ENCODE results near the gene UGT1A7. TPM values are rescaled to one million over a fixed set of nuclear protein-coding genes. Genes with fewer than 3 reads are reported as not detected.

UGT1A7 gene
- total RNA-seq, 2 donors from 2014 or later: not detected

GRCh38 chr2:233671290-233672161 lies 10.2 kb upstream of the UGT1A7 start, which contains the start of gene UGT1A9:
TSS of gene UGT1A9 (plus strand) at chr2:233671898. CDS start at chr2:233671935, 37 bp downstream.
- peaks cover 25% of the 10 kb centered on the region for H3K27me3 Mint-ChIP-seq
- ATAC-seq (replicated peaks): no peak
- no peak within 1 kb of the TSS for H3K4me3 Mint-ChIP-seq

GRCh38 chr2:233672886-233673285 lies 8.8 kb upstream of the UGT1A7 start:
- no peak for ATAC-seq (replicated peaks)

More at GRCh38 chr2:233671290-233672161, 10.2 kb upstream of the UGT1A7 start, which contains the start of gene UGT1A9:
- H3K9me3 Mint-ChIP-seq: no peaks in the 10 kb centered on the region
- H3K4me1 Mint-ChIP-seq: no peaks in the 10 kb centered on the region
- no peak within 1 kb of the TSS for H3K27ac Mint-ChIP-seq
- no peaks in the 10 kb centered on the region for H3K36me3 Mint-ChIP-seq (ENCODE audit: low read depth)

GRCh38 chr2:233673896-233674295 lies 7.8 kb upstream of the UGT1A7 start:
- Mint-ChIP-seq H3K36me3 (ENCODE audit: low read depth) (no peaks in the 10 kb centered on the region), H3K4me3 (no peak overlapping the region), H3K27ac (no peak overlapping the region), H3K9me3 (no peaks in the 10 kb centered on the region), H3K4me1 (no peaks in the 10 kb centered on the region), H3K27me3 (peaks cover 42% of the 10 kb centered on the region)
- no peak for ATAC-seq (replicated peaks)

More at GRCh38 chr2:233672886-233673285, 8.8 kb upstream of the UGT1A7 start:
- Mint-ChIP-seq H3K9me3 (no peaks in the 10 kb centered on the region), H3K27me3 (peaks cover 33% of the 10 kb centered on the region), H3K36me3 (ENCODE audit: low read depth) (no peaks in the 10 kb centered on the region), H3K4me1 (no peaks in the 10 kb centered on the region), H3K4me3 (no peak overlapping the region), H3K27ac (no peak overlapping the region)

- H3K9me3 Mint-ChIP-seq: no peaks in the 10 kb centered on the region
- no peaks in the 10 kb centered on the region for H3K4me1 Mint-ChIP-seq
- H3K27ac Mint-ChIP-seq: no peak overlapping the region
- H3K27me3 Mint-ChIP-seq: peaks cover 42% of the 10 kb centered on the region
- ATAC-seq (replicated peaks): no peak
- no peaks in the 10 kb centered on the region for H3K36me3 Mint-ChIP-seq (ENCODE audit: low read depth)
- no peak overlapping the region for H3K4me3 Mint-ChIP-seq
These were observed 7.4 kb upstream of the UGT1A7 start for GRCh38 chr2:233674314-233674713.

GRCh38 chr2:233674995-233675394 lies 6.7 kb upstream of the UGT1A7 start:
- no peak for ATAC-seq (replicated peaks)
- Mint-ChIP-seq H3K27ac (no peak overlapping the region), H3K36me3 (ENCODE audit: low read depth) (no peaks in the 10 kb centered on the region), H3K27me3 (peaks cover 43% of the 10 kb centered on the region), H3K4me1 (no peaks in the 10 kb centered on the region), H3K9me3 (no peaks in the 10 kb centered on the region), H3K4me3 (no peak overlapping the region)

- H3K27ac Mint-ChIP-seq: no peak overlapping the region
- no peaks in the 10 kb centered on the region for H3K9me3 Mint-ChIP-seq
- H3K36me3 Mint-ChIP-seq (ENCODE audit: low read depth): no peaks in the 10 kb centered on the region
- ATAC-seq (replicated peaks): no peak
- H3K4me1 Mint-ChIP-seq: no peaks in the 10 kb centered on the region
- H3K27me3 Mint-ChIP-seq: peaks cover 35% of the 10 kb centered on the region
- no peak overlapping the region for H3K4me3 Mint-ChIP-seq
These were observed 5.7 kb upstream of the UGT1A7 start for GRCh38 chr2:233676046-233676445.

GRCh38 chr2:233679196-233679595 lies 2.5 kb upstream of the UGT1A7 start:
- H3K27ac Mint-ChIP-seq: no peak overlapping the region
- no peaks in the 10 kb centered on the region for H3K36me3 Mint-ChIP-seq (ENCODE audit: low read depth)
- H3K4me3 Mint-ChIP-seq: no peak overlapping the region
- H3K27me3 Mint-ChIP-seq: peaks cover 28% of the 10 kb centered on the region
- no peaks in the 10 kb centered on the region for H3K4me1 Mint-ChIP-seq
- H3K9me3 Mint-ChIP-seq: no peaks in the 10 kb centered on the region
- no peak for ATAC-seq (replicated peaks)

GRCh38 chr2:233680361-233681045 lies 1.2 kb upstream of the UGT1A7 start:
- no peak for ATAC-seq (replicated peaks)
- Mint-ChIP-seq H3K9me3 (no peaks in the 10 kb centered on the region), H3K4me3 (no peak overlapping the region), H3K4me1 (no peaks in the 10 kb centered on the region), H3K27me3 (peaks cover 28% of the 10 kb centered on the region), H3K27ac (no peak overlapping the region), H3K36me3 (ENCODE audit: low read depth) (no peaks in the 10 kb centered on the region)

- no peak overlapping the region for H3K4me3 Mint-ChIP-seq
- no peaks in the 10 kb centered on the region for H3K9me3 Mint-ChIP-seq
- H3K4me1 Mint-ChIP-seq: no peaks in the 10 kb centered on the region
- peaks cover 12% of the 10 kb centered on the region for H3K27me3 Mint-ChIP-seq
- ATAC-seq (replicated peaks): no peak
- no peak overlapping the region for H3K27ac Mint-ChIP-seq
- H3K36me3 Mint-ChIP-seq (ENCODE audit: low read depth): no peaks in the 10 kb centered on the region
These were observed 2.9 kb downstream of the UGT1A7 start for GRCh38 chr2:233684640-233685039.

GRCh38 chr2:233686928-233687327 lies 5.2 kb downstream of the UGT1A7 start:
- Mint-ChIP-seq H3K9me3 (no peaks in the 10 kb centered on the region), H3K4me3 (no peak overlapping the region), H3K27ac (no peak overlapping the region), H3K27me3 (peaks cover 11% of the 10 kb centered on the region), H3K36me3 (ENCODE audit: low read depth) (no peaks in the 10 kb centered on the region), H3K4me1 (no peaks in the 10 kb centered on the region)
- ATAC-seq (replicated peaks): no peak

- no peak for ATAC-seq (replicated peaks)
- H3K4me3 Mint-ChIP-seq: no peak overlapping the region
- H3K4me1 Mint-ChIP-seq: no peaks in the 10 kb centered on the region
- peaks cover 7% of the 10 kb centered on the region for H3K27me3 Mint-ChIP-seq
- H3K9me3 Mint-ChIP-seq: no peaks in the 10 kb centered on the region
- H3K27ac Mint-ChIP-seq: no peak overlapping the region
- no peaks in the 10 kb centered on the region for H3K36me3 Mint-ChIP-seq (ENCODE audit: low read depth)
These were observed 6.6 kb downstream of the UGT1A7 start for GRCh38 chr2:233688341-233688740.

- Mint-ChIP-seq H3K4me3 (no peak overlapping the region), H3K27me3 (peaks cover 7% of the 10 kb centered on the region), H3K9me3 (no peaks in the 10 kb centered on the region), H3K4me1 (no peaks in the 10 kb centered on the region), H3K27ac (no peak overlapping the region), H3K36me3 (ENCODE audit: low read depth) (no peaks in the 10 kb centered on the region)
- no peak for ATAC-seq (replicated peaks)
These were observed 7.3 kb downstream of the UGT1A7 start for GRCh38 chr2:233689031-233689430.

- ATAC-seq (replicated peaks): no peak
- Mint-ChIP-seq H3K36me3 (ENCODE audit: low read depth) (no peaks in the 10 kb centered on the region), H3K9me3 (no peaks in the 10 kb centered on the region), H3K4me1 (no peaks in the 10 kb centered on the region), H3K27me3 (peaks cover 7% of the 10 kb centered on the region), H3K4me3 (no peak overlapping the region), H3K27ac (no peak overlapping the region)
These were observed 7.8 kb downstream of the UGT1A7 start for GRCh38 chr2:233689501-233689900.

GRCh38 chr2:233690444-233690843 lies 8.7 kb downstream of the UGT1A7 start:
- no peaks in the 10 kb centered on the region for H3K4me1 Mint-ChIP-seq
- no peaks in the 10 kb centered on the region for H3K9me3 Mint-ChIP-seq

More at GRCh38 chr2:233690444-233690843, 8.7 kb downstream of the UGT1A7 start:
- no peak for ATAC-seq (replicated peaks)
- peaks cover 9% of the 10 kb centered on the region for H3K27me3 Mint-ChIP-seq
- H3K4me3 Mint-ChIP-seq: no peak overlapping the region
- no peak overlapping the region for H3K27ac Mint-ChIP-seq
- H3K36me3 Mint-ChIP-seq (ENCODE audit: low read depth): no peaks in the 10 kb centered on the region

Data from activated T-helper 17 cell treated with anti-CD3 and anti-CD28 coated beads, Interleukin-2, amount 50 U/mL, for 72 hours (primary cell).